C4-2B (cell line): Measurements from ENCODE around the gene CD93.

Source experiments
- H3K27ac ChIP-seq: fragments of 450-650 bp; 2 replicates; pipeline ENCODE4 v1.5.1; 2017
- CTCF ChIP-seq: fragments of 450-650 bp; conservative IDR thresholded peaks from 2 replicates; pipeline ENCODE4 v1.5.1; 2017; ENCODE audit warnings: mild to moderate bottlenecking
- ZFX ChIP-seq: fragments of 450-650 bp; IDR thresholded peaks from 2 replicates; pipeline ENCODE4 v1.6.1; 2017

Gene CD93

GRCh38 chr20:23129266-23129665, 43.1 kb upstream of the CD93 start:
- TF ChIP-seq CTCF: no peak
- TF ChIP-seq ZFX: no peak
- no peak overlapping the region for H3K27ac ChIP-seq

- H3K27ac ChIP-seq: no peak overlapping the region
- TF ChIP-seq CTCF (no peak), ZFX (no peak)
Observed at GRCh38 chr20:23128461-23129125, 42.5 kb upstream of the CD93 start.

GRCh38 chr20:23127506-23128279, 41.6 kb upstream of the CD93 start:
- H3K27ac ChIP-seq: no peak overlapping the region
- TF ChIP-seq ZFX: no peak

GRCh38 chr20:23126281-23127061, 40.3 kb upstream of the CD93 start:
- no peak for TF ChIP-seq ZFX
- TF ChIP-seq CTCF: no peak

GRCh38 chr20:23125625-23126191, 39.6 kb upstream of the CD93 start:
- TF ChIP-seq ZFX (no peak), CTCF (no peak)
- H3K27ac ChIP-seq: no peak overlapping the region

More at GRCh38 chr20:23126281-23127061, 40.3 kb upstream of the CD93 start:
- no peak overlapping the region for H3K27ac ChIP-seq

GRCh38 chr20:23125159-23125558, 39.0 kb upstream of the CD93 start:
- TF ChIP-seq CTCF (no peak), ZFX (no peak)
- H3K27ac ChIP-seq: no peak overlapping the region

GRCh38 chr20:23123886-23124285, 37.8 kb upstream of the CD93 start:
- H3K27ac ChIP-seq: no peak overlapping the region
- no peak for TF ChIP-seq ZFX
- no peak for TF ChIP-seq CTCF
